Prostate gland (tissue), 2 donors: ENCODE data around the gene BEST4.

ENCODE experiments used
- CTCF ChIP-seq, 4 experiments: fragments of 200-600 bp in 2 of 4; fragments of 450-650 bp in 2 of 4; sonication (generic) in 2 of 4; IDR thresholded peaks; 1 replicate in 3 of 4; 2 replicates in 1 of 4; pipeline ENCODE4 v1.5.1; 2016 to 2019; ENCODE audit warnings: antibody characterized with exemption in 4 of 4, mild to moderate bottlenecking in 2 of 4, moderate library complexity in 2 of 4
- POLR2A ChIP-seq: fragments of 450-650 bp; IDR thresholded peaks from one replicate; pipeline ENCODE4 v1.6.1; 2016; ENCODE audit warnings: antibody characterized with exemption, mild to moderate bottlenecking

GRCh38 chr1:44780583-44781121 is 7.3 kb downstream of the BEST4 start:
- no peak for TF ChIP-seq CTCF (IDR thresholded peaks at IDR 0.05)
- no peak for TF ChIP-seq POLR2A
